ENCODE data around the gene DLGAP3. TPM values are rescaled to one million over a fixed set of nuclear protein-coding genes. Genes with fewer than 3 reads are reported as not detected.
"Not testable (repeated sequence)": the region's sequence is repeated elsewhere in the genome, so short reads cannot be mapped to it uniquely, and the experiment has no call there.

DLGAP3 gene
- total and polyA plus RNA-seq, 12 donors = 0.07 to 0.35 (median 0.13) TPM; not detected in 6

- H3K9me3 ChIP-seq = peaks cover 0 to 8% (median 0%) of the 10 kb centered on the region in 11 donors
- no peak overlapping the region for H3K27ac ChIP-seq
- no peak for TF ChIP-seq CTCF (IDR thresholded peaks at IDR 0.05)
- DNase-seq = no peak
- WGBS, 2 donors = 87 to 90% methylated on average over 2 of the region's 2 CpGs
- no peak overlapping the region for H3K4me3 ChIP-seq
- H3K27me3 ChIP-seq = peaks cover 0 to 11% (median 0%) of the 10 kb centered on the region in 7 donors
- no peaks in the 10 kb centered on the region for H3K4me1 ChIP-seq
- no peaks in the 10 kb centered on the region for H3K36me3 ChIP-seq
- intact Hi-C loops (cut with DNase I) = no loop called here
- ATAC-seq = no peak
Measured at GRCh38 chr1:34965597-34965996, 36.1 kb upstream of the DLGAP3 start.

GRCh38 chr1:34950428-34950827 is 21.0 kb upstream of the DLGAP3 start:
- ATAC-seq = no peak

GRCh38 chr1:34948739-34949138 is 19.3 kb upstream of the DLGAP3 start:
- H3K4me1 ChIP-seq; ATAC-seq; H3K27ac ChIP-seq; H3K4me3 ChIP-seq; DNase-seq; H3K9me3 ChIP-seq; H3K36me3 ChIP-seq; intact Hi-C loops (cut with DNase I); H3K27me3 ChIP-seq: not testable (repeated sequence)
- 87 to 93% methylated on average over 10 of the region's 10 CpGs for WGBS, 2 donors

More at GRCh38 chr1:34950428-34950827, 21.0 kb upstream of the DLGAP3 start:
- Histone ChIP-seq H3K4me1 (no peaks in the 10 kb centered on the region), H3K27me3 (peaks cover 0 to 3% (median 0%) of the 10 kb centered on the region in 7 donors), H3K36me3 (no peaks in the 10 kb centered on the region), H3K4me3 (no peak overlapping the region), H3K9me3 (no peaks in the 10 kb centered on the region), H3K27ac (no peak overlapping the region)
- intact Hi-C loops (cut with DNase I) = no loop called here
- TF ChIP-seq CTCF (IDR thresholded peaks at IDR 0.05) = no peak
- no peak for DNase-seq
- WGBS, 2 donors = 26 to 32% methylated on average over 1 of the region's 1 CpG

GRCh38 chr1:34947641-34948314 is 18.3 kb upstream of the DLGAP3 start:
- 91 to 92% methylated on average over 40 to 41 of the region's 41 CpGs for WGBS, 2 donors
- H3K27ac ChIP-seq; H3K27me3 ChIP-seq; H3K36me3 ChIP-seq; ATAC-seq; H3K9me3 ChIP-seq; H3K4me3 ChIP-seq; intact Hi-C loops (cut with DNase I); H3K4me1 ChIP-seq; DNase-seq: not testable (repeated sequence)

GRCh38 chr1:34946211-34946610 is 16.8 kb upstream of the DLGAP3 start:
- Histone ChIP-seq H3K4me1 (no peaks in the 10 kb centered on the region), H3K36me3 (no peaks in the 10 kb centered on the region), H3K27ac (no peak overlapping the region), H3K27me3 (peaks cover 0 to 5% (median 4%) of the 10 kb centered on the region in 7 donors), H3K4me3 (no peak overlapping the region), H3K9me3 (no peaks in the 10 kb centered on the region)
- DNase-seq = no peak
- no peak for TF ChIP-seq CTCF (IDR thresholded peaks at IDR 0.05)
- intact Hi-C loops (cut with DNase I) = no loop called here
- ATAC-seq = no peak
- 87 to 91% methylated on average over 6 of the region's 6 CpGs for WGBS, 2 donors

GRCh38 chr1:34941798-34942197 is 12.3 kb upstream of the DLGAP3 start:
- H3K36me3 ChIP-seq; DNase-seq; H3K27ac ChIP-seq; intact Hi-C loops (cut with DNase I); H3K4me3 ChIP-seq; H3K4me1 ChIP-seq; ATAC-seq; H3K9me3 ChIP-seq: not testable (repeated sequence)
- H3K27me3 ChIP-seq = peaks cover 0 to 35% (median 11%) of the 10 kb centered on the region in 7 donors
- 75 to 97% methylated on average over 2 of the region's 2 CpGs for WGBS, 2 donors

Measured in heart right ventricle (tissue), 16 donors.